ENCODE results near the gene SHISA9.

The SHISA9 gene

DNA sequence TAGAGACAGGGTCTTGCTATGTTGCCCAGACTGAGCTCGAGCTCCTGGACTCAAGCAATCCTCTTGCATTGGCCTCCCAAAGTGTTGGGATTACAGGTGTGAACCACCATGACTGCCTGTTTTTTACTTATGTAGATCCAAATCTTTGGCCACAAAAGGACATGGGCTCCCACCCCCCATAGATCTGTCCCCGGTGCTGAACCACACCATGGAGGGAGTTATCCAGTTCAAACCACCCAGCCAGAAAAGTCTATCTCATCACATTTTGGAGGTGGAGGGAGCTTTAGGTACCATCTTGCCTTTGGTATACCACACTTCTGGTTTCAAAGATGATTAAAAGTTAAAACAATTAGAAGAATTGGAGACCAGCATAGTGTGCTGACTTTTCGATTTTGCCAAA lies 26.2 kb downstream of the SHISA9 start:
- no peak overlapping the region for H3K27ac ChIP-seq
- no peak for TF ChIP-seq CTCF (conservative IDR thresholded peaks at IDR 0.05)

GRCh38 chr16:12930881-12931280 lies 29.5 kb downstream of the SHISA9 start:
- no peak for TF ChIP-seq CTCF (conservative IDR thresholded peaks at IDR 0.05)

GRCh38 chr16:12936391-12936790 lies 35.0 kb downstream of the SHISA9 start:
- H3K27ac ChIP-seq: no peak overlapping the region
- no peak for TF ChIP-seq CTCF (conservative IDR thresholded peaks at IDR 0.05)

More at GRCh38 chr16:12930881-12931280, 29.5 kb downstream of the SHISA9 start:
- no peak overlapping the region for H3K27ac ChIP-seq

DNA sequence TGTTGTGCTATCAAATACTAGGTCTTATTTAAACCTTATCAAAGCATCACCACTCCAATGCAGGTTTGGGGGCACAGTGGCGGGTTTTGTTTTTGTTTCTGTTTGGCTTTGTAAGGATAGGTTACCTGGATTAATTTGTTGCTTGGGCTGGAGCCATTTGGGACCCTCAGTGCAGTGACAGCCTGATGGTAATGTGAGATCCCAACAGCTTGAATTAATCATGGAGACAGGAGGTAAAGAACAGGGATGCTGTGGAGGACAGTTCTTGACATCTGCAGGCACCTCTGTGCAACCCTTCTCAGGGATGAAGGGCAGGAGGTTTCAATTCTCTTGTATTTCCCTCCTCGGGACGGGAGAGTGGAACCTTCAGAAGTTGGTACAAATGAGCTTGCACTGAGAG lies 40.5 kb downstream of the SHISA9 start:
- H3K27ac ChIP-seq: no peak overlapping the region
- TF ChIP-seq CTCF (conservative IDR thresholded peaks at IDR 0.05): no peak

DNA sequence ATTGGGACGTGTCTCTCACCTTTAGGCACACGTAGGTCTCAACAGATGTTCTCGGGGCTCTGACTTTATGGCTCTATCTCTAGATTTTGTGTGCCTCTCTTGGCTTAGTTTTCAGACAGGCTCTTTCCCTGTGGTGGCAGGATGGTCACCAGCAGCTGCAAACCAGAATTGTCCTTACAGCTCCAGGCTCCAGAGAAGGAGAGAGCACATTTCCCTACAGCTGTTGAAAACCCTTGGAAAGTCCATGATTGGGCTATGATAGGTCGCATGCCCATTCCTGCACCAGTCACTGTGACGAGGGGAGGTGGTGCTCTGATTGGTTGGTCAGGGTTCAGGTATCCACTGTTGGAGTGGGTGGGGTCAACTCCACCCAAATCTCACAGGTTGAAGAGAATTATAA lies 41.5 kb downstream of the SHISA9 start:
- no peak overlapping the region for H3K27ac ChIP-seq
- no peak for TF ChIP-seq CTCF (conservative IDR thresholded peaks at IDR 0.05)

GRCh38 chr16:12944300-12944699 lies 42.9 kb downstream of the SHISA9 start:
- H3K27ac ChIP-seq: no peak overlapping the region
- no peak for TF ChIP-seq CTCF (conservative IDR thresholded peaks at IDR 0.05)

GRCh38 chr16:12951392-12951791 lies 50.0 kb downstream of the SHISA9 start:
- TF ChIP-seq CTCF (conservative IDR thresholded peaks at IDR 0.05): no peak
- H3K27ac ChIP-seq: no peak overlapping the region

DNA sequence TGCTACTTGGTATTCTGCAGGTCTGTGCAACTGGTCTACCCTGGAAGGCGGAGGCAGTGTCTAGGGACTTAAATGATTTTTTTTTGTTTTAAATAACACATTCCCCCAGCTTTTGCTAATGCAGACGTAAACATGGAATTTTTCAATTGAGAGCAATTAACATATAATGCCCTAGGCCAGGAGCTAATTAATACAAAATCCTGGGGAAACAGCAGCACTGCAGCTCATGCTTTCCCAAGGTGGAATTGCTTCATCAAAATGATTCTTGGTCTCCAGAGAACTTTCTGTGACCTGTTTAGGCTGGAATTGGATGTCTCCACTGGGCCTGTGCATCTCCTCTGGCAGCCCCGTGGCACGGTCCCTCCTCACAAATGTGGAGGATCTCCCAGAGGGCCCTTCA lies 50.6 kb downstream of the SHISA9 start:
- no peak overlapping the region for H3K27ac ChIP-seq
- no peak for TF ChIP-seq CTCF (conservative IDR thresholded peaks at IDR 0.05)

Measured in VCaP (cell line).